Panc1 (cell line): Measurements from ENCODE around the gene PCNX2. TPM values are rescaled to one million over a fixed set of nuclear protein-coding genes. Genes with fewer than 3 reads are reported as not detected.

Experiments used
- ATAC-seq: fragments of 200-7000 bp; cut with Tn5 transposase; 2 replicates; pipeline ENCODE4 v1.9.1; 2020; ENCODE audit warnings: mild to moderate bottlenecking, moderate library complexity
- BruUV-seq: library from RNA; stranded (reverse); fragments of 400-500 nt; replicated peaks from 2 replicates; lab custom pipeline; 2021; lab: Mats Ljungman, UMichigan
- CTCF ChIA-PET: fragments of 300-600 bp; sonication (Branson Sonifier 250); formaldehyde crosslinking; loops from one replicate; lab custom pipeline; 2022; ENCODE audit warnings: antibody characterized with exemption; lab: Charles Lee
- POLR2A ChIA-PET: fragments of 300-600 bp; sonication (Branson Sonifier 250); formaldehyde crosslinking; loops from one replicate; lab custom pipeline; 2022; ENCODE audit warnings: antibody characterized with exemption; lab: Charles Lee
- DNase-seq: peaks from one replicate; pipeline ENCODE4 v3.0.0-alpha.2; 2010; ENCODE audit warnings: low read depth, low spot score
- H3K27ac ChIP-seq: 2 replicates; pipeline ENCODE4 v1.5.1; 2011; ENCODE audit warnings: mild to moderate bottlenecking, low read length, inconsistent platforms
- H3K27me3 ChIP-seq: fragments of 200-500 bp; sonication (Bioruptor generic); 2 replicates; pipeline ENCODE4 v1.6.0; 2014; ENCODE audit warnings: low read length, inconsistent platforms; ENCODE audit not compliant: control insufficient read depth, insufficient read depth
- H3K36me3 ChIP-seq: fragments of 200-500 bp; sonication (Bioruptor generic); 2 replicates; pipeline ENCODE4 v1.5.1; 2014; ENCODE audit warnings: inconsistent platforms, mild to moderate bottlenecking, low read length, moderate library complexity; ENCODE audit not compliant: control insufficient read depth, insufficient read depth
- H3K4me1 ChIP-seq: 2 replicates; pipeline ENCODE4 v1.5.1; 2011; ENCODE audit warnings: inconsistent platforms, mild to moderate bottlenecking, low read length, moderate library complexity; ENCODE audit not compliant: control insufficient read depth, insufficient read depth
- H3K4me3 ChIP-seq, 2 experiments: 2 replicates each; pipeline ENCODE4 v1.5.1; 2011 to 2012; ENCODE audit warnings: low read depth in 2 of 2, low read length in 2 of 2, mild to moderate bottlenecking in 2 of 2, inconsistent platforms in 1 of 2, moderate library complexity in 1 of 2
- H3K9me3 ChIP-seq: fragments of 200-500 bp; sonication (Bioruptor generic); 2 replicates; pipeline ENCODE4 v1.5.1; 2014; ENCODE audit warnings: low read depth, mild to moderate bottlenecking, inconsistent platforms, low read length, moderate library complexity; ENCODE audit not compliant: control insufficient read depth, insufficient read depth
- POLR2AphosphoS5 ChIP-seq: IDR thresholded peaks from 2 replicates; pipeline ENCODE4 v1.6.1; 2012; ENCODE audit warnings: mild to moderate bottlenecking, low read depth, low read length, moderate library complexity
- REST ChIP-seq, 2 experiments: IDR thresholded peaks; 2 replicates each; pipeline ENCODE4 v1.6.1; 2011 to 2012; ENCODE audit warnings: low read depth in 2 of 2, control low read depth in 1 of 2, low read length in 1 of 2, mild to moderate bottlenecking in 1 of 2, moderate library complexity in 1 of 2; ENCODE audit not compliant: insufficient read depth in 1 of 2
- SIN3A ChIP-seq: IDR thresholded peaks from 2 replicates; pipeline ENCODE4 v1.6.1; 2012; ENCODE audit warnings: low read depth, mild to moderate bottlenecking, low read length, moderate library complexity, borderline replicate concordance; ENCODE audit not compliant: insufficient read depth
- TCF7L2 ChIP-seq: IDR thresholded peaks from 2 replicates; pipeline ENCODE4 v1.6.1; 2011; ENCODE audit warnings: mild to moderate bottlenecking, low read depth, low read length, inconsistent platforms
- in situ Hi-C: cut with HindIII; loops from 2 replicates; pipeline ENCODE4 v1.10.0; 2016; ENCODE audit warnings: low sequenced_read_pairs, low pct_unique_long_range_greater_than_20kb
- intact Hi-C: fragments of 100-400 bp; cut with micrococcal nuclease; formaldehyde crosslinking; loops from one replicate; pipeline ENCODE4 v1.10.0; 2022; ENCODE audit not compliant: unreplicated experiment
- total RNA-seq: library from RNA; stranded (reverse); gene quantifications from one replicate; pipeline ENCODE4 v1.2.1, GENCODE V29; 2021; ENCODE audit not compliant: unreplicated experiment
- TF ChIP-seq, protein P1 (sequence below): fragments of 450-650 bp; IDR thresholded peaks from 2 replicates; pipeline ENCODE4 v1.5.1; 2017; ENCODE audit warnings: mild to moderate bottlenecking

The PCNX2 gene
- total RNA-seq, 1 experiment from 2014 or later, result 2.6 TPM

- Histone ChIP-seq H3K27me3 (no peaks in the 10 kb centered on the region), H3K4me1 (no peaks in the 10 kb centered on the region), H3K36me3 (no peaks in the 10 kb centered on the region), H3K9me3 (no peaks in the 10 kb centered on the region), H3K4me3 (no peak overlapping the region), H3K27ac (no peak overlapping the region)
- ChIA-PET CTCF (no interaction called here), POLR2A (no interaction called here)
- no peak for DNase-seq
- in situ Hi-C loops, result no loop called here
- BruUV-seq, result no TSS peak
- no peak for ATAC-seq
- TF ChIP-seq POLR2AphosphoS5, result no peak
- TF ChIP-seq SIN3A, result no peak
- TF ChIP-seq TCF7L2, result no peak
- TF ChIP-seq, protein P1, sequence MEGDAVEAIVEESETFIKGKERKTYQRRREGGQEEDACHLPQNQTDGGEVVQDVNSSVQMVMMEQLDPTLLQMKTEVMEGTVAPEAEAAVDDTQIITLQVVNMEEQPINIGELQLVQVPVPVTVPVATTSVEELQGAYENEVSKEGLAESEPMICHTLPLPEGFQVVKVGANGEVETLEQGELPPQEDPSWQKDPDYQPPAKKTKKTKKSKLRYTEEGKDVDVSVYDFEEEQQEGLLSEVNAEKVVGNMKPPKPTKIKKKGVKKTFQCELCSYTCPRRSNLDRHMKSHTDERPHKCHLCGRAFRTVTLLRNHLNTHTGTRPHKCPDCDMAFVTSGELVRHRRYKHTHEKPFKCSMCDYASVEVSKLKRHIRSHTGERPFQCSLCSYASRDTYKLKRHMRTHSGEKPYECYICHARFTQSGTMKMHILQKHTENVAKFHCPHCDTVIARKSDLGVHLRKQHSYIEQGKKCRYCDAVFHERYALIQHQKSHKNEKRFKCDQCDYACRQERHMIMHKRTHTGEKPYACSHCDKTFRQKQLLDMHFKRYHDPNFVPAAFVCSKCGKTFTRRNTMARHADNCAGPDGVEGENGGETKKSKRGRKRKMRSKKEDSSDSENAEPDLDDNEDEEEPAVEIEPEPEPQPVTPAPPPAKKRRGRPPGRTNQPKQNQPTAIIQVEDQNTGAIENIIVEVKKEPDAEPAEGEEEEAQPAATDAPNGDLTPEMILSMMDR, result no peak
- no peak for TF ChIP-seq REST (IDR thresholded peaks at IDR 0.05; ENCODE audit: insufficient read depth in 1 of 2, low read depth in 2 of 2, low read length in 1 of 2)
- intact Hi-C loops, result no loop called here
Observed at GRCh38 chr1:233227930-233228465, 67.5 kb downstream of the PCNX2 start.

GRCh38 chr1:233224311-233224710 lies 71.2 kb downstream of the PCNX2 start:
- in situ Hi-C loops (no loop called here), intact Hi-C loops (no loop called here)
- Histone ChIP-seq H3K27ac (no peak overlapping the region), H3K27me3 (no peaks in the 10 kb centered on the region), H3K36me3 (no peaks in the 10 kb centered on the region), H3K4me3 (no peak overlapping the region), H3K4me1 (no peaks in the 10 kb centered on the region), H3K9me3 (no peaks in the 10 kb centered on the region)
- DNase-seq, result no peak
- no TSS peak for BruUV-seq
- ChIA-PET CTCF (no interaction called here), POLR2A (no interaction called here)
- ATAC-seq, result no peak
- TF ChIP-seq TCF7L2 (no peak), REST (IDR thresholded peaks at IDR 0.05; ENCODE audit: insufficient read depth in 1 of 2, low read depth in 2 of 2, low read length in 1 of 2) (no peak), POLR2AphosphoS5 (no peak), SIN3A (no peak)
- TF ChIP-seq, protein P1, result no peak
